HEK293 (cell line): Measurements from ENCODE around the gene S100A10.

Source experiments
- KLF16 ChIP-seq: fragments of 450-650 bp; formaldehyde crosslinking; IDR thresholded peaks from 2 replicates; pipeline ENCODE4 v1.5.1; 2017; ENCODE audit warnings: missing biosample characterization, missing genetic modification characterization
- SETDB1 ChIP-seq: IDR thresholded peaks from one replicate; pipeline ENCODE4 v1.6.1; 2017; ENCODE audit warnings: mild to moderate bottlenecking, low read length, moderate library complexity, mixed read lengths; ENCODE audit not compliant: insufficient read length
- ZNF121 ChIP-seq: fragments of 450-650 bp; formaldehyde crosslinking; IDR thresholded peaks from 2 replicates; pipeline ENCODE4 v1.5.1; 2016; ENCODE audit warnings: missing biosample characterization, missing genetic modification characterization
- ZNF140 ChIP-seq: fragments of 450-650 bp; formaldehyde crosslinking; IDR thresholded peaks from 2 replicates; pipeline ENCODE4 v1.5.1; 2016; ENCODE audit warnings: missing biosample characterization, missing genetic modification characterization
- ZNF214 ChIP-seq: fragments of 450-650 bp; formaldehyde crosslinking; IDR thresholded peaks from 2 replicates; pipeline ENCODE4 v1.5.1; 2017; ENCODE audit warnings: missing biosample characterization, mild to moderate bottlenecking, missing genetic modification characterization, borderline replicate concordance
- ZNF555 ChIP-seq: fragments of 450-650 bp; formaldehyde crosslinking; conservative IDR thresholded peaks from 2 replicates; pipeline ENCODE4 v1.5.1; 2017; ENCODE audit warnings: missing biosample characterization, mild to moderate bottlenecking, missing genetic modification characterization, inconsistent platforms
- ZNF707 ChIP-seq: fragments of 450-650 bp; formaldehyde crosslinking; IDR thresholded peaks from 2 replicates; pipeline ENCODE4 v1.5.1; 2016; ENCODE audit warnings: missing biosample characterization, missing genetic modification characterization
- ZNF76 ChIP-seq: fragments of 450-650 bp; formaldehyde crosslinking; IDR thresholded peaks from 2 replicates; pipeline ENCODE4; 2016; ENCODE audit warnings: low read depth, missing biosample characterization, missing genetic modification characterization, borderline replicate concordance
- ZNF830 ChIP-seq: fragments of 450-650 bp; IDR thresholded peaks from 2 replicates; pipeline ENCODE4 v1.5.0; 2018; ENCODE audit warnings: missing biosample characterization, missing genetic modification characterization, low read depth, mild to moderate bottlenecking, moderate library complexity
- TF ChIP-seq, protein P1 (sequence below): fragments of 450-650 bp; formaldehyde crosslinking; IDR thresholded peaks from 2 replicates; pipeline ENCODE4 v1.5.1; 2016; ENCODE audit warnings: missing biosample characterization, missing genetic modification characterization
- TF ChIP-seq, protein P2 (sequence below): fragments of 450-650 bp; formaldehyde crosslinking; IDR thresholded peaks from 2 replicates; pipeline ENCODE4 v1.5.1; 2016; ENCODE audit warnings: missing biosample characterization, missing genetic modification characterization
- TF ChIP-seq, protein P3 (sequence below): fragments of 450-650 bp; formaldehyde crosslinking; IDR thresholded peaks from 2 replicates; pipeline ENCODE4 v1.5.1; 2016; ENCODE audit warnings: missing biosample characterization, missing genetic modification characterization
- TF ChIP-seq, protein P4 (sequence below): fragments of 450-650 bp; formaldehyde crosslinking; IDR thresholded peaks from 2 replicates; pipeline ENCODE4 v1.5.1; 2016; ENCODE audit warnings: missing biosample characterization, missing genetic modification characterization
- TF ChIP-seq, protein P5 (sequence below): fragments of 450-650 bp; formaldehyde crosslinking; IDR thresholded peaks from 2 replicates; pipeline ENCODE4 v1.5.1; 2017; ENCODE audit warnings: missing biosample characterization, missing genetic modification characterization

DNA sequence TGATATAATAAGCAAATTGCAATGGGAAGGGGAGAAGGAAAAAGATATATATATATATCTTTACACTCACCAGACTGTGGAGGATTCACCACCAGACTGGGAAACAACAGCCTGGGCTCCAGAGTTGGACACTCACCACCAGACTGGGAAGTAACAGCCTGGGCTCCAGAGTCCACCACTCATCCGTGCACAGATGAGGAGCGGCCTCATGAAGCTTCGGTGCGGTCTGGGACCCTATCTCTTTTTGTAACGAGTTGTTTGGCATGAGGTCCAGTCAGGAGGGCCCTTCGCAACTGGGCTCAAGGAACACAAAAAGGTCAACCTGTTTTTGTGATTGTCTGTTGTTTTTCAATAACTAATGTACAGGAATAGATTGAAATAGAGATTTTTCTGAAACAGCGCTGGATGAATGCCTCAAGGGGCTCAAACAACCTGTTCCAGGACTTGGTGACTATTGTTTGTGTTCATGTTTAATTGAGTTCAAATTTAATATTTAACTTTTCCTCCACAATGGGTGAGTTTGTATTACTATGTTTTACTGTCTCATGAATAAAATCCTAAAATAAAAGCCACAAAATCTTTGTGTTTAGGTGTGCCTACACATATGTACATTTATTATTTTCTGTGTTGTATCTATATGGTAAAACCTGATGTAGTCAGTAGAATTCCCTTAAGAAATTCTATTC, 40.1 kb downstream of the S100A10 start:
- TF ChIP-seq, protein P1, sequence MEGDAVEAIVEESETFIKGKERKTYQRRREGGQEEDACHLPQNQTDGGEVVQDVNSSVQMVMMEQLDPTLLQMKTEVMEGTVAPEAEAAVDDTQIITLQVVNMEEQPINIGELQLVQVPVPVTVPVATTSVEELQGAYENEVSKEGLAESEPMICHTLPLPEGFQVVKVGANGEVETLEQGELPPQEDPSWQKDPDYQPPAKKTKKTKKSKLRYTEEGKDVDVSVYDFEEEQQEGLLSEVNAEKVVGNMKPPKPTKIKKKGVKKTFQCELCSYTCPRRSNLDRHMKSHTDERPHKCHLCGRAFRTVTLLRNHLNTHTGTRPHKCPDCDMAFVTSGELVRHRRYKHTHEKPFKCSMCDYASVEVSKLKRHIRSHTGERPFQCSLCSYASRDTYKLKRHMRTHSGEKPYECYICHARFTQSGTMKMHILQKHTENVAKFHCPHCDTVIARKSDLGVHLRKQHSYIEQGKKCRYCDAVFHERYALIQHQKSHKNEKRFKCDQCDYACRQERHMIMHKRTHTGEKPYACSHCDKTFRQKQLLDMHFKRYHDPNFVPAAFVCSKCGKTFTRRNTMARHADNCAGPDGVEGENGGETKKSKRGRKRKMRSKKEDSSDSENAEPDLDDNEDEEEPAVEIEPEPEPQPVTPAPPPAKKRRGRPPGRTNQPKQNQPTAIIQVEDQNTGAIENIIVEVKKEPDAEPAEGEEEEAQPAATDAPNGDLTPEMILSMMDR, result no peak
- TF ChIP-seq KLF16 (tag by site-specific recombination) (no peak), ZNF214 (tag by site-specific recombination) (no peak), ZNF140 (tag by site-specific recombination) (no peak), ZNF707 (no peak), ZNF555 (tag by site-specific recombination) (no peak), ZNF830 (no peak), SETDB1 (no peak), ZNF121 (tag by site-specific recombination) (no peak), ZNF76 (tag by site-specific recombination) (no peak)
- TF ChIP-seq, protein P2, sequence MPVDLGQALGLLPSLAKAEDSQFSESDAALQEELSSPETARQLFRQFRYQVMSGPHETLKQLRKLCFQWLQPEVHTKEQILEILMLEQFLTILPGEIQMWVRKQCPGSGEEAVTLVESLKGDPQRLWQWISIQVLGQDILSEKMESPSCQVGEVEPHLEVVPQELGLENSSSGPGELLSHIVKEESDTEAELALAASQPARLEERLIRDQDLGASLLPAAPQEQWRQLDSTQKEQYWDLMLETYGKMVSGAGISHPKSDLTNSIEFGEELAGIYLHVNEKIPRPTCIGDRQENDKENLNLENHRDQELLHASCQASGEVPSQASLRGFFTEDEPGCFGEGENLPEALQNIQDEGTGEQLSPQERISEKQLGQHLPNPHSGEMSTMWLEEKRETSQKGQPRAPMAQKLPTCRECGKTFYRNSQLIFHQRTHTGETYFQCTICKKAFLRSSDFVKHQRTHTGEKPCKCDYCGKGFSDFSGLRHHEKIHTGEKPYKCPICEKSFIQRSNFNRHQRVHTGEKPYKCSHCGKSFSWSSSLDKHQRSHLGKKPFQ (tag by site-specific recombination), result no peak
- TF ChIP-seq, protein P3, sequence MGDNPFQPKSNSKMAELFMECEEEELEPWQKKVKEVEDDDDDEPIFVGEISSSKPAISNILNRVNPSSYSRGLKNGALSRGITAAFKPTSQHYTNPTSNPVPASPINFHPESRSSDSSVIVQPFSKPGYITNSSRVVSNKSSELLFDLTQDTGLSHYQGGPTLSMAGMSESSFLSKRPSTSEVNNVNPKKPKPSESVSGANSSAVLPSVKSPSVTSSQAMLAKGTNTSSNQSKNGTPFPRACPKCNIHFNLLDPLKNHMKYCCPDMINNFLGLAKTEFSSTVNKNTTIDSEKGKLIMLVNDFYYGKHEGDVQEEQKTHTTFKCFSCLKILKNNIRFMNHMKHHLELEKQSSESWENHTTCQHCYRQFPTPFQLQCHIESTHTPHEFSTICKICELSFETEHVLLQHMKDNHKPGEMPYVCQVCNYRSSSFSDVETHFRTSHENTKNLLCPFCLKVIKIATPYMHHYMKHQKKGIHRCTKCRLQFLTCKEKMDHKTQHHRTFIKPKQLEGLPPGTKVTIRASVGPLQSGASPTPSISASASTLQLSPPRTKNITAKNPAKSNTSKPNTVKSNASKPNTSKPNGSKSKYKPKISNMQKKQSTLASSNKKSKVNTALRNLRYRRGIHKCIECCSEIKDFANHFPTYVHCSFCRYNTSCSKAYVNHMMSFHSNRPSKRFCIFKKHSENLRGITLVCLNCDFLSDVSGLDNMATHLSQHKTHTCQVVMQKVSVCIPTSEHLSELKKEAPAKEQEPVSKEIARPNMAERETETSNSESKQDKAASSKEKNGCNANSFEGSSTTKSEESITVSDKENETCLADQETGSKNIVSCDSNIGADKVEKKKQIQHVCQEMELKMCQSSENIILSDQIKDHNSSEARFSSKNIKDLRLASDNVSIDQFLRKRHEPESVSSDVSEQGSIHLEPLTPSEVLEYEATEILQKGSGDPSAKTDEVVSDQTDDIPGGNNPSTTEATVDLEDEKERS, result no peak
- TF ChIP-seq, protein P4, sequence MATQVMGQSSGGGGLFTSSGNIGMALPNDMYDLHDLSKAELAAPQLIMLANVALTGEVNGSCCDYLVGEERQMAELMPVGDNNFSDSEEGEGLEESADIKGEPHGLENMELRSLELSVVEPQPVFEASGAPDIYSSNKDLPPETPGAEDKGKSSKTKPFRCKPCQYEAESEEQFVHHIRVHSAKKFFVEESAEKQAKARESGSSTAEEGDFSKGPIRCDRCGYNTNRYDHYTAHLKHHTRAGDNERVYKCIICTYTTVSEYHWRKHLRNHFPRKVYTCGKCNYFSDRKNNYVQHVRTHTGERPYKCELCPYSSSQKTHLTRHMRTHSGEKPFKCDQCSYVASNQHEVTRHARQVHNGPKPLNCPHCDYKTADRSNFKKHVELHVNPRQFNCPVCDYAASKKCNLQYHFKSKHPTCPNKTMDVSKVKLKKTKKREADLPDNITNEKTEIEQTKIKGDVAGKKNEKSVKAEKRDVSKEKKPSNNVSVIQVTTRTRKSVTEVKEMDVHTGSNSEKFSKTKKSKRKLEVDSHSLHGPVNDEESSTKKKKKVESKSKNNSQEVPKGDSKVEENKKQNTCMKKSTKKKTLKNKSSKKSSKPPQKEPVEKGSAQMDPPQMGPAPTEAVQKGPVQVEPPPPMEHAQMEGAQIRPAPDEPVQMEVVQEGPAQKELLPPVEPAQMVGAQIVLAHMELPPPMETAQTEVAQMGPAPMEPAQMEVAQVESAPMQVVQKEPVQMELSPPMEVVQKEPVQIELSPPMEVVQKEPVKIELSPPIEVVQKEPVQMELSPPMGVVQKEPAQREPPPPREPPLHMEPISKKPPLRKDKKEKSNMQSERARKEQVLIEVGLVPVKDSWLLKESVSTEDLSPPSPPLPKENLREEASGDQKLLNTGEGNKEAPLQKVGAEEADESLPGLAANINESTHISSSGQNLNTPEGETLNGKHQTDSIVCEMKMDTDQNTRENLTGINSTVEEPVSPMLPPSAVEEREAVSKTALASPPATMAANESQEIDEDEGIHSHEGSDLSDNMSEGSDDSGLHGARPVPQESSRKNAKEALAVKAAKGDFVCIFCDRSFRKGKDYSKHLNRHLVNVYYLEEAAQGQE (tag by site-specific recombination), result no peak
- TF ChIP-seq, protein P5, sequence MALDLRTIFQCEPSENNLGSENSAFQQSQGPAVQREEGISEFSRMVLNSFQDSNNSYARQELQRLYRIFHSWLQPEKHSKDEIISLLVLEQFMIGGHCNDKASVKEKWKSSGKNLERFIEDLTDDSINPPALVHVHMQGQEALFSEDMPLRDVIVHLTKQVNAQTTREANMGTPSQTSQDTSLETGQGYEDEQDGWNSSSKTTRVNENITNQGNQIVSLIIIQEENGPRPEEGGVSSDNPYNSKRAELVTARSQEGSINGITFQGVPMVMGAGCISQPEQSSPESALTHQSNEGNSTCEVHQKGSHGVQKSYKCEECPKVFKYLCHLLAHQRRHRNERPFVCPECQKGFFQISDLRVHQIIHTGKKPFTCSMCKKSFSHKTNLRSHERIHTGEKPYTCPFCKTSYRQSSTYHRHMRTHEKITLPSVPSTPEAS, result no peak
